Stimulated activated CD4-positive, alpha-beta T cell treated with anti-CD3 and anti-CD28 coated beads, Interleukin-1b, Interleukin-23, amount 100 ng/mL, for 4 hours (primary cell): ENCODE results near the gene HRH2.

ENCODE experiments used
- DNase-seq, 2 donors: peaks; one replicate each; pipeline ENCODE4 v3.0.0-alpha.2; 2020; ENCODE audit warnings: low read depth in 2 of 2

HRH2 gene

GRCh38 chr5:175675873-175676272, 18.0 kb downstream of the HRH2 start:
- no peak for DNase-seq

DNA sequence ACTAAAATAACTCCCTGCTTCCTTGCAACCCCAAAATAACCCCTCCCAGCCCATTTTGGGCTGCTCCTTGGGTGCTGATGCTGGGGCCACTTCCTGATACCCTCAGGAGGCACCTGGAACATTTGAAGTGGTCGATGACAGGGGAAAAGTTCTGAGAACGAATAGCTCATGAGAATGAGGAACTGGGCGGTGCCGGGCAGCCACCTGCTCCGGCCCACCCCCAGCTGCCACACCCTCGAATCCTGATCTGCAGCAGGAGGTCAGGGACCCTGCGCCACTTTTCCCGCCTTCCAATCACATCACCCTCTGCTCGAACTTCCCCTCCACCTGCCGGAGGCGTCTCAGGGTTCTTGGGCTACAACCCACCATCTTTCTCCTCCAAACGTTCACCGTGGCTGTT, 19.7 kb downstream of the HRH2 start:
- DNase-seq, result no peak

DNA sequence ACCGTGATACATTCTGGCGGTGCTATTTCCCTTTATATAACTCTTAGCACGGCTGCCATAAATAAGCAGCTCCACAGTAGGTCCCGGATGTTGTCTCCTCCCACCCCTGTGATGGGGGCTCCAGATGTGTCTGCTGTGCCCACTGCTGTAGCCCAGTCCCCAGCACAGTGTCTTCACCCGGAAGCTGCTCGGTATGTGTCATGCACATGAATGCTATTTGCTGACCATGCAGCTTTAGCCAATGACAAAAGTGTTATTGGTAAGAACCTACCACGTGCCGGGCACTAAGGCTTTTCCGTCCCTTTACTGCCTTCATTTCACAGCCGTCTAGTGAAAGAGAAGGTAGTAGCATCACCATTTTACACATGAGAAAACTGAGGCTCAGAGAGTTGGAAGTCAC, 20.2 kb downstream of the HRH2 start:
- no peak for DNase-seq

- no peak for DNase-seq
Measured at GRCh38 chr5:175679411-175679810, 21.5 kb downstream of the HRH2 start.

DNA sequence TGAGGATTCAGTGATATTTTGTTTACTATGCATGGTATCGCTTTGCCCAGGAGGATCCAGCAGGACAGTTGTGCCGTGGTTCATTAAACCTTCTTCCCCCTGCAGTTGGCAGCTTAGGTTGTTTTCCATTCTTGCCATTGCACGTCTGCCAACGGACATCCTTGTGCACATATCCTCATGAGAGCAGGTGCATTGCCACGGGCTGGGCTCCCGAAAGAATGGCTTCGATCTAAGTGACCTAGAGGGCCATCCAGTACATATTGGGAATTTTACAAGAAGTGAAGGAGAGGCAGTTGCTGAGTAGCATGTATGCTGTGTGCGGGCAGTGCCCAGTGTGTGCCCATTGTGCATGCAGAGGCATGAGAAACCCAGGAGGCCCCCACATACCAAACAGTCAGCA, 22.1 kb downstream of the HRH2 start:
- no peak for DNase-seq

GRCh38 chr5:175680463-175680862, 22.6 kb downstream of the HRH2 start:
- no peak for DNase-seq

- DNase-seq, result no peak
Measured at GRCh38 chr5:175681045-175681967, 23.4 kb downstream of the HRH2 start.

- DNase-seq, result no peak
Measured at GRCh38 chr5:175681968-175682340, 24.1 kb downstream of the HRH2 start.

- DNase-seq, result no peak
Measured at GRCh38 chr5:175682664-175683063, 24.8 kb downstream of the HRH2 start.

DNA sequence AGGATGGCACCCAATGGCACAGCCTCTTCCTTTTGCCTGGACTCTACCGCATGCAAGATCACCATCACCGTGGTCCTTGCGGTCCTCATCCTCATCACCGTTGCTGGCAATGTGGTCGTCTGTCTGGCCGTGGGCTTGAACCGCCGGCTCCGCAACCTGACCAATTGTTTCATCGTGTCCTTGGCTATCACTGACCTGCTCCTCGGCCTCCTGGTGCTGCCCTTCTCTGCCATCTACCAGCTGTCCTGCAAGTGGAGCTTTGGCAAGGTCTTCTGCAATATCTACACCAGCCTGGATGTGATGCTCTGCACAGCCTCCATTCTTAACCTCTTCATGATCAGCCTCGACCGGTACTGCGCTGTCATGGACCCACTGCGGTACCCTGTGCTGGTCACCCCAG, 25.4 kb downstream of the HRH2 start:
- no peak for DNase-seq

DNA sequence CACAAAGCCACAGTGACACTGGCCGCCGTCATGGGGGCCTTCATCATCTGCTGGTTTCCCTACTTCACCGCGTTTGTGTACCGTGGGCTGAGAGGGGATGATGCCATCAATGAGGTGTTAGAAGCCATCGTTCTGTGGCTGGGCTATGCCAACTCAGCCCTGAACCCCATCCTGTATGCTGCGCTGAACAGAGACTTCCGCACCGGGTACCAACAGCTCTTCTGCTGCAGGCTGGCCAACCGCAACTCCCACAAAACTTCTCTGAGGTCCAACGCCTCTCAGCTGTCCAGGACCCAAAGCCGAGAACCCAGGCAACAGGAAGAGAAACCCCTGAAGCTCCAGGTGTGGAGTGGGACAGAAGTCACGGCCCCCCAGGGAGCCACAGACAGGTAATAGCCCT, 26.1 kb downstream of the HRH2 start:
- no peak for DNase-seq

GRCh38 chr5:175684931-175685330, 27.1 kb downstream of the HRH2 start:
- no peak for DNase-seq

DNA sequence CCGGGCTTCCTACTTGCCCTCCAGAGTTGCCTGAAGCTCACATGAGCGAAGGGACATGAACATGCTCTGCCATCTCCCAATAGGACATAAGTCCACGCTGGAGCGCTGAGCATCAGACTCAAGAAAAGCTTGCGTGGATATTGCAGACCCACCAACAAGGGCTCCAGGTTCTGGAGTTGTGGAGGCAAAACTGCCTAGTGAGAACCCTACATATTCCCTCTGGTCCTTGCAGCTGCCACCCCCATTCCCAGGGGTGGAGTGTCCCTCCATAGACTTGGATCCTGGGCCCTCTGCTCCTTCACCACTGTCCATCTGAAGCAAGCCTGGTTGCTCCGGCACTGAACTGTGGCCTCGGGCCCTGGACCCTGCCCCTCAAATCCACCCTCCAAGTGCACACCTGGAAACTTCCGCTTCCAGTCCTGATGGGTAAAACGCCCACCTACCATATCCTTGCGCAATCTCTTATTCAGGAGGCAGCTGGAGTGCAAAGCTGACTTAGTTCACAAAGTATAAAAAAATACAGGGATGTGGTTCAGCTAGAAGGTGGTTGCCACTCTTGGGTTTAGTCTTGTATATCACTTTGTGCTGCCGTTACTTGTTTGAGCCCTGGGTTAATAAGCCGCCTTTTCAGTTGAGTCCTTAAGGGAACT, 28.0 kb downstream of the HRH2 start:
- no peak for DNase-seq

- DNase-seq, result no peak
Measured at GRCh38 chr5:175686396-175686795, 28.5 kb downstream of the HRH2 start.

GRCh38 chr5:175686826-175687225, 29.0 kb downstream of the HRH2 start:
- no peak for DNase-seq

DNA sequence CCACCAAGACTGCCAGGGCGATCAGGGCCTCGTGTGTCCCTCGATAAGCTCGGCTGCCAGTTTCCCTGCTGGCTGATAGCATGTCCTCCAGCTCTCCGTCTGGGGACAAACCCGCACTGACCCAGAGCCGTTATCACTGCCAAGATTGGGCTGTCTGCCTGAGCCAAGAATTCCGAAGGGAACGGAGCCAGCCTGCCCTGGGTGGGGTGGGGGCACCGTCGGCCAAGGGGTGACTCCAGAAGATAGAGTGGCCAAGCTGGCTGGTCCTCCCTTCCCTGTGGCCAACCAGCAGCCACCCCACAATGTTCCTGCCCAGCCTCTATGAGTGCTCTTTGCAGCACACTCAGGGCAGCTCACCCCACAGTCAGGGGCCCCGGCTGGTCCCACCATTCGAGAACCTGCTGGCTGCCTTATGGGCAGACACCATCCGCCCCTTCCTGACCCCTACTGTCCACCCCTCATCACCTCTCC, 29.4 kb downstream of the HRH2 start:
- DNase-seq, result no peak

GRCh38 chr5:175688352-175689146, 30.7 kb downstream of the HRH2 start:
- DNase-seq, result no peak

GRCh38 chr5:175689147-175689991, 31.5 kb downstream of the HRH2 start:
- DNase-seq, result no peak

GRCh38 chr5:175690025-175690424, 32.2 kb downstream of the HRH2 start:
- no peak for DNase-seq

DNA sequence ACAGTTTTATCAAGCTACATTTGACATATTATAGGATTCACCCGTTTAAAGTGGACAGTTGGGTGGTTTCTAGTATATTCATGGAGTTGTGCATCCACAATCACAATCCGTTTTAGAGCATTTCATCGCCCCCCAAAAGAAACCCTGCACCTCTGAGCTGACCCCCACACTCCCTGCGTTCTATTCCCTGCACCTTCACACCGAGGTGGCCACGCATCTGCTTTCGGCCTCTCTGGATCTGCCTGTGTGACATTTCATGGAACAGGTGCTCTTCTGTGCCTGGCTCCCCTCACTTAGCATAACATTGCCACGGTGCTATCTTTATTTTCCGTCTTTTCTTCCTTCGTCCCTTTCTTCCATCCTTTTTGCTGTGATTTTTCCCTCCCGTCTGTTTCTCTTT, 32.7 kb downstream of the HRH2 start:
- no peak for DNase-seq

DNA sequence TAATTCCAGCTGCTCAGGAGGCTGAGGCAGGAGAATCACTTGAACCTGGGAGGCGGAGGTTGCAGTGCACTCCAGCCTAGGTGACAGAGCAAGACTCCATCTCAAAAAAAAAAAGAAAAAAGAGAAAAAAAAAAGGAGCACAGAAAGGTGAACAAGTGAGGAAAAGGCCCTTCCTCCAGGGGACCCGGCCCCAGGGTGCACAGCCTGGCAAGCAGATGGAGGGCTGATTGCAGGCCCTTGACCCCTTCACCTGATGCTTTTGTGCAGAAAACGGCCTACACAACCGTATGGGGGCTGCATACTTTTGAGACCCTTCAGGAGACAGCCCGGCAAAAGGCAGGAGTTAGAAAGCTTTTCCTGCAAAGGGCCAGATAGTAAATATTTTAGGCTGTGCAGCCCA, 33.9 kb downstream of the HRH2 start:
- DNase-seq, result no peak
